Parathyroid adenoma (tissue), 2 donors: ENCODE measurements around the gene SLC39A11.

Experiments
- H2AFZ ChIP-seq: fragments of 300-600 bp; sonication (generic); one replicate; pipeline ENCODE4 v1.7.0; 2017; ENCODE audit warnings: antibody characterized with exemption, mild to moderate bottlenecking
- H3K27ac ChIP-seq: fragments of 300-600 bp; sonication (generic); one replicate; pipeline ENCODE4 v1.7.0; 2017
- H3K27me3 ChIP-seq: fragments of 300-600 bp; sonication (generic); one replicate; pipeline ENCODE4 v1.7.0; 2017; ENCODE audit warnings: low read length; ENCODE audit not compliant: control insufficient read depth, insufficient read depth
- H3K36me3 ChIP-seq: fragments of 300-600 bp; sonication (generic); one replicate; pipeline ENCODE4 v1.7.0; 2017; ENCODE audit warnings: low read length; ENCODE audit not compliant: control insufficient read depth, insufficient read depth
- H3K4me1 ChIP-seq: fragments of 300-600 bp; sonication (generic); one replicate; pipeline ENCODE4 v1.7.0; 2017; ENCODE audit warnings: control low read depth
- H3K4me2 ChIP-seq: fragments of 300-600 bp; sonication (generic); one replicate; pipeline ENCODE4 v1.7.0; 2017; ENCODE audit warnings: low read length
- H3K4me3 ChIP-seq: fragments of 300-600 bp; sonication (generic); one replicate; pipeline ENCODE4 v1.7.0; 2017; ENCODE audit warnings: low read depth, low read length
- H3K79me2 ChIP-seq: fragments of 300-600 bp; sonication (generic); one replicate; pipeline ENCODE4 v1.7.0; 2017; ENCODE audit warnings: control low read depth
- H3K9ac ChIP-seq: fragments of 300-600 bp; sonication (generic); one replicate; pipeline ENCODE4 v1.7.0; 2017; ENCODE audit warnings: mild to moderate bottlenecking
- H3K9me3 ChIP-seq: fragments of 300-600 bp; sonication (generic); one replicate; pipeline ENCODE4 v1.7.0; 2017; ENCODE audit warnings: low read length; ENCODE audit not compliant: control insufficient read depth
- TF ChIP-seq, protein P1 (sequence below): fragments of 300-600 bp; sonication (generic); IDR thresholded peaks from one replicate; pipeline ENCODE4 v1.7.0; 2017; ENCODE audit warnings: antibody characterized with exemption, mild to moderate bottlenecking
- donor health status: primary hyperparathyroidism.

Gene SLC39A11

DNA sequence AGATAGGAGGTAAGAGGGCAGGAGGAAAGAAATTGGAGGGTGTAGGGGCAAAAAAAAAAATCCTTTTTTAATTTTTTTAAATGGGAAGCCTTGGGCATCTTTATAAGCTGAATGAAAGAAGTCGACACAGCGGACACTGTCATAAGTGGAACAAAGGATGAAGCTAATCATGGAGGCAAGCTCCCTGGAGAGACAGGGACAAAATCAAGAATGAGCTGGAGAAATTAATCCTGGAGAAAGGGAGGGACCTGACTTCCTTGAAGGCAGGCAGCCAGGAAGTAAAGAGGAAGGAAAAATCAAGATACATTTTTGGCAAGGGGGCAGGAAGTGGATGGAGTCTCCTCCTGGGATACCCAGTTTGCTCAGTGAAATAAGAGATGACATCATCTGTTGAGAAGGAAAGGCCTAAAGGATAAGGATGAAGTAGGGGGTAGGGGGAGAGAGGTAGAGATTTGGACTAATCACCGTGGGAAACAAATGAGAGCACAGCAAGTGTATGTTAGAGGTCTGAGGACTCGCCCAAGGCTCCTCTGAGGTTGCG, 179.3 kb downstream of the SLC39A11 start:
- H3K9me3 ChIP-seq = no peaks in the 10 kb centered on the region
- no peak overlapping the region for H2AFZ ChIP-seq
- H3K27ac ChIP-seq = no peak overlapping the region
- H3K4me2 ChIP-seq = no peak overlapping the region
- no peaks in the 10 kb centered on the region for H3K27me3 ChIP-seq
- H3K9ac ChIP-seq = no peak overlapping the region
- TF ChIP-seq, protein P1, sequence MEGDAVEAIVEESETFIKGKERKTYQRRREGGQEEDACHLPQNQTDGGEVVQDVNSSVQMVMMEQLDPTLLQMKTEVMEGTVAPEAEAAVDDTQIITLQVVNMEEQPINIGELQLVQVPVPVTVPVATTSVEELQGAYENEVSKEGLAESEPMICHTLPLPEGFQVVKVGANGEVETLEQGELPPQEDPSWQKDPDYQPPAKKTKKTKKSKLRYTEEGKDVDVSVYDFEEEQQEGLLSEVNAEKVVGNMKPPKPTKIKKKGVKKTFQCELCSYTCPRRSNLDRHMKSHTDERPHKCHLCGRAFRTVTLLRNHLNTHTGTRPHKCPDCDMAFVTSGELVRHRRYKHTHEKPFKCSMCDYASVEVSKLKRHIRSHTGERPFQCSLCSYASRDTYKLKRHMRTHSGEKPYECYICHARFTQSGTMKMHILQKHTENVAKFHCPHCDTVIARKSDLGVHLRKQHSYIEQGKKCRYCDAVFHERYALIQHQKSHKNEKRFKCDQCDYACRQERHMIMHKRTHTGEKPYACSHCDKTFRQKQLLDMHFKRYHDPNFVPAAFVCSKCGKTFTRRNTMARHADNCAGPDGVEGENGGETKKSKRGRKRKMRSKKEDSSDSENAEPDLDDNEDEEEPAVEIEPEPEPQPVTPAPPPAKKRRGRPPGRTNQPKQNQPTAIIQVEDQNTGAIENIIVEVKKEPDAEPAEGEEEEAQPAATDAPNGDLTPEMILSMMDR = no peak
- H3K4me3 ChIP-seq = no peak overlapping the region
- H3K4me1 ChIP-seq = no peaks in the 10 kb centered on the region
- H3K36me3 ChIP-seq = no peaks in the 10 kb centered on the region
- no peaks in the 10 kb centered on the region for H3K79me2 ChIP-seq

- TF ChIP-seq, protein P1 = no peak
These were observed 186.2 kb downstream of the SLC39A11 start for GRCh38 chr17:72906306-72906705.

GRCh38 chr17:72903522-72903921, 189.0 kb downstream of the SLC39A11 start:
- H3K4me2 ChIP-seq = no peak overlapping the region
- no peaks in the 10 kb centered on the region for H3K9me3 ChIP-seq
- no peaks in the 10 kb centered on the region for H3K4me1 ChIP-seq
- no peak overlapping the region for H3K4me3 ChIP-seq
- TF ChIP-seq, protein P1 = no peak
- no peaks in the 10 kb centered on the region for H3K36me3 ChIP-seq
- no peaks in the 10 kb centered on the region for H3K79me2 ChIP-seq
- no peak overlapping the region for H3K9ac ChIP-seq
- no peak overlapping the region for H3K27ac ChIP-seq
- H3K27me3 ChIP-seq = no peaks in the 10 kb centered on the region
- no peak overlapping the region for H2AFZ ChIP-seq

More at GRCh38 chr17:72906306-72906705, 186.2 kb downstream of the SLC39A11 start:
- Histone ChIP-seq H3K27ac (no peak overlapping the region), H3K4me3 (no peak overlapping the region), H2AFZ (no peak overlapping the region), H3K36me3 (no peaks in the 10 kb centered on the region), H3K4me2 (no peak overlapping the region), H3K27me3 (no peaks in the 10 kb centered on the region), H3K9me3 (no peaks in the 10 kb centered on the region), H3K4me1 (no peaks in the 10 kb centered on the region), H3K79me2 (no peaks in the 10 kb centered on the region), H3K9ac (no peak overlapping the region)

DNA sequence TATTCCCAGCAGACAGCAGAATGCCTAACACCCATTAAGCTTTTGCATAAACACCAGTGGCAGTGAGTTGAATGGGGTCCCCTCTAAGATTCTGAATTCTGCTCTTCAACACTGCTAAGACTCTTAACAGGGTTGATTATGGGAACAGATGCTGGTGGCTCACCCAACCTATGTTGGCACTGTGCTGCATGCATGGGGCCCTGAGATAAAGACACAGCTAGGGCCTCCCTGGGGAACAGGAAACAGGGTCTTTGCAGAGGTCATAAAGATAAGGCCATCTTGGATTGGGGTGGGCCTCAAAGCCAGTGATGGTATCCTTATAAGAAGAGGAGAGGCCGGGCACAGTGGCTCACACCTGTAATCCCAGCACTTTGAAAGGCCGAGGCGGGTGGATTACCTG, 190.8 kb downstream of the SLC39A11 start:
- H3K9ac ChIP-seq = no peak overlapping the region
- H3K9me3 ChIP-seq = no peaks in the 10 kb centered on the region
- no peak overlapping the region for H3K4me3 ChIP-seq
- no peak overlapping the region for H2AFZ ChIP-seq
- TF ChIP-seq, protein P1 = no peak
- H3K36me3 ChIP-seq = no peaks in the 10 kb centered on the region
- no peaks in the 10 kb centered on the region for H3K4me1 ChIP-seq
- no peaks in the 10 kb centered on the region for H3K27me3 ChIP-seq
- no peak overlapping the region for H3K27ac ChIP-seq
- H3K4me2 ChIP-seq = no peak overlapping the region
- H3K79me2 ChIP-seq = no peaks in the 10 kb centered on the region

DNA sequence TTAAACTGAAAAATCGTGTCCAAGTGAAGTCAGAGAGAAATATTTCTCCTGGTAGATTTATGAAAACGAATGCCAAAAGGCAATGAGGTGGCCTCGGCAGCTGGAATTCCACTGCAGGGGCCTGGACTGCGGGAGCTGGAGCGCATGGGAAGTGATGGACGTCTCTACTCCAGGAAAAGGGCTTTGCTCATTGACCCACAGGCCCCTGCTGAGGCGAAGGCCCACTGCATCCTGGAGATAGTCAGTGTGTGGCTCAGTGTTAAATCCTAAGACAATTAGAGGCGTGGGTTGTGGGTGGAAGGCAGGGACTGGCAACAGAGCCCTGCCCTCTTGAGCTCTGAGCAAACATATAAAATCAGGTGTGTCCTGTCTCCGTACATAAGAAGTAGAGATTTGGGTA, 191.4 kb downstream of the SLC39A11 start:
- Histone ChIP-seq H3K9me3 (no peaks in the 10 kb centered on the region), H3K4me3 (no peak overlapping the region), H3K27me3 (no peaks in the 10 kb centered on the region), H3K4me1 (no peaks in the 10 kb centered on the region), H3K9ac (no peak overlapping the region), H3K4me2 (no peak overlapping the region), H2AFZ (no peak overlapping the region), H3K27ac (no peak overlapping the region), H3K79me2 (no peaks in the 10 kb centered on the region), H3K36me3 (no peaks in the 10 kb centered on the region)
- TF ChIP-seq, protein P1 = no peak
